Placental pericyte (primary cell): ENCODE measurements around the gene ERLEC1. TPM values are rescaled to one million over a fixed set of nuclear protein-coding genes. Genes with fewer than 3 reads are reported as not detected.

Experiments used
- small RNA-seq: library from RNA; depleted of rRNA; stranded (forward); fragments of <200 nt; gene quantifications from one replicate; pipeline ENCODE3, GENCODE V24; 2012; ENCODE audit warnings: low replicate concordance
- total RNA-seq: library from RNA; depleted of rRNA; stranded (reverse); fragments of >200 nt; gene quantifications from 2 replicates; pipeline ENCODE4 v1.2.3, GENCODE V29; 2012

Gene ERLEC1
- total RNA-seq: 98.4 and 133 TPM in 2 replicates

GRCh38 chr2:53786705-53787613, at the start of gene ERLEC1, which contains the start of gene ASB3:
Gene ERLEC1, plus strand, starts transcription at chr2:53787044. Its CDS starts 167 bp downstream, at chr2:53787211.
Gene ASB3, minus strand, starts transcription at chr2:53786953. Its CDS starts 21,381 bp downstream, at chr2:53765572.

DNA sequence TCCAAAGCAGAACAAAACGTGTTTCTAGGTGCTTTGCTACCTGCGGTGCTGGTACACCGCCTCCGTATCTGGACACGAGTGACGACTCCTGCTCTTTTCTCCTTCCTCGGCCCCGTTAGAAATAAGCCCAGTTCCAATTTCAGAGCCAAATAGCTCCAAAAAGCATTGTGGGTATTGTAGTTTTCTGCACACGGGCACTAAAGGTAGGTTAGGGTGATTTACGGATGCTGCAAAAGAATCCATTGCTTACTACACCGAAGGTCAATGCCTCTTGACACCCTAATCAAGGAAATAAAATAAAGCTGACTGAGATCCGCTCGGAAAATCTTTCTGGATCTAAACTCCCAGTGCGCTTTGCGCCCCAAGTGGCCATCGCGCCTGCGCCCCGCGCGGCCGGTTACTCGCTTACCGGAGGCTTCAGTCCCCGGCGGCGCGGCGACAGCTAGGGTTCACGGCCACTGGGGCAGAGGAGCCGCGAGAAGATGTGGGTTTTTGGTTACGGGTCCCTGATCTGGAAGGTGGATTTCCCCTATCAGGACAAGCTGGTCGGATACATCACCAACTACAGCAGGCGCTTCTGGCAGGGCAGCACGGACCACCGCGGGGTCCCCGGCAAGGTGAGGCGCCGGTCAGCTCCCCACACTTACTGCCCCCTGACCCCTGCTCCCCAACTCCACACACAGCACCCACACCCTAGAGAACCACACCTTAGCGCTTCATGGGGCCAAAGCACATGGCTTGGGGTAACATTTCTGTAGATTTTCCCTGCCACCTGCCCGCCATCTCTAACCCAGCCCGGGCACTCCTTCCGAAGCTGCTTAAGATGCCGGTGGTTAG, 19.2 kb upstream of the ERLEC1 start, which contains the start of gene CHAC2:
Gene CHAC2, plus strand, starts transcription at position 400 of the 837 bp plus-strand sequence. Its CDS starts 83 bp downstream, at position 483.

GRCh38 chr2:53859206-53860181, 72.7 kb downstream of the ERLEC1 start, which contains the start of gene GPR75:
Gene GPR75, minus strand, starts transcription at chr2:53859967. Its CDS starts 5,211 bp downstream, at chr2:53854756.

Small RNA genes within 50 kb of the gene (small RNA-seq; reads per million reads assigned to genes)
- gene MIR3682: 0.42 reads per million, percentile 13 among the genes with 10 or more reads in this experiment

Other genes starting within 250 kb of the ERLEC1 start
- gene CHAC2, start 19.2 kb upstream of the ERLEC1 start, total RNA-seq: 0.44 and 7.4 TPM in 2 replicates
- gene ASB3, start 91 bp upstream of the ERLEC1 start, total RNA-seq: 29.3 and 29.9 TPM in 2 replicates
- 1.3 and 4.9 TPM in 2 replicates for gene GPR75, start 72.9 kb downstream of the ERLEC1 start, total RNA-seq
- gene PSME4, start 183.9 kb downstream of the ERLEC1 start, total RNA-seq: 42.5 and 97.5 TPM in 2 replicates